HPDE6-E6E7 (cell line): ENCODE data around the gene ABR.
"Not testable (repeated sequence)": the region's sequence is repeated elsewhere in the genome, so short reads cannot be mapped to it uniquely, and the experiment has no call there.

ENCODE experiments used
- DNase-seq: peaks from one replicate; pipeline ENCODE4 v3.0.0; 2011; ENCODE audit warnings: missing footprints; ENCODE audit errors: extremely low spot score

ABR gene

GRCh38 chr17:1095090-1095852 is 84.5 kb downstream of the ABR start:
- no peak for DNase-seq

DNA sequence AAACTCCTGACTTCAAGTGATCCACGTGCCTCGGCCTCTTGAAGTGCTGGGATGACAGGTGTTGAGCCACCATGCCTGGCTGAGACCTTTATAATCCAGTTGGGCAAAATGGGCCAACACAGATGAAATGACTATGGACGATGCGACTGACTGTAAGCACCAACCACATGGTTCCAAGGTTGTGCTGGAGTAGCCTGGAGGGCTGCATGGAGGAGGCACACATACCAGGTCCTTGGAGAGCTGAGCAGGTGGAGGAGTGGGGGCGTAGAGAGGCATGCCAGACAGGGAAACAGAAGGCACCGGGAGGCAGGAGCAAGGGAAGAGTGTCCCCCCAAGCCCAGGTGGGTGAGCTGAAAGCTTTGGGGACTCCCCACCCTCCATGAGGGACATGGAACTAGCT is 85.2 kb downstream of the ABR start:
- DNase-seq: no peak

DNA sequence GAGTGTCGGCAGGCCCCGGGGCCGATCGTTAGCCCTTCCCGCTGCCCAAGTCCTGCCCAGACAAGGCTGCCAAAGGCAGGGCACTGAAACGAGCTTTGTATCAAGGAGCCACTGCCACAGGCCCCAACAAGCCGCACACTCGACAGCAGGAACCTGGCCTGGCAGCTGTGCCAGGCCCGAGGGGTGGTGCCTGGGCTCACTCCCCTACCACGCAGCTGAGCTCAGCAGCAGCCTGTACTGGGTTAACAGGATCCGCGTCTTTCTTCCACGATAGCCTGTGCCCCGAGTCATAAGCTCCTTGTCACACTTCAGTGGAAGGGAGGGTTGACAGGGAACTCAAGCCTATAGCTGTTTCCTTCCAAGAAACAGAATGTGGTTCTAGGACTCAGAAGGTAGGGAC is 87.9 kb downstream of the ABR start:
- DNase-seq: peak; percentile 42

DNA sequence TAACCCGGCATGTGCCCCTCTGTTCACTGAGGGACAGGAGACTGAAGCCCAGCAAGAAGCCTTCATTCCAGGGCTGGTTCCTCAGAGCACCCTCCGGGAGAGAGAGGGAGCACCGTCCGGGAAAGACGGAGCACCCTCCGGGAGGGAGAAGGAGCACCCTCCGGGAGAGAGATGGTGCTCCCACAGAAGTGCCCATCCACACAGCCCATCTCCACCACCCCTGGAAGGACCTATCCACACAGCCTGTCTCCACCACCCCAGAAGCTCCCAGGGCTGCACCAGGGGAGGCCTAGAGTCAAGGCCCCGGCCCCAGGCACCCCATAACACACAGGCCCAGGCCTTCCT is 88.6 kb downstream of the ABR start:
- no peak for DNase-seq

GRCh38 chr17:1090465-1091189 is 89.2 kb downstream of the ABR start:
- no peak for DNase-seq

GRCh38 chr17:1089915-1090314 is 89.9 kb downstream of the ABR start:
- no peak for DNase-seq

DNA sequence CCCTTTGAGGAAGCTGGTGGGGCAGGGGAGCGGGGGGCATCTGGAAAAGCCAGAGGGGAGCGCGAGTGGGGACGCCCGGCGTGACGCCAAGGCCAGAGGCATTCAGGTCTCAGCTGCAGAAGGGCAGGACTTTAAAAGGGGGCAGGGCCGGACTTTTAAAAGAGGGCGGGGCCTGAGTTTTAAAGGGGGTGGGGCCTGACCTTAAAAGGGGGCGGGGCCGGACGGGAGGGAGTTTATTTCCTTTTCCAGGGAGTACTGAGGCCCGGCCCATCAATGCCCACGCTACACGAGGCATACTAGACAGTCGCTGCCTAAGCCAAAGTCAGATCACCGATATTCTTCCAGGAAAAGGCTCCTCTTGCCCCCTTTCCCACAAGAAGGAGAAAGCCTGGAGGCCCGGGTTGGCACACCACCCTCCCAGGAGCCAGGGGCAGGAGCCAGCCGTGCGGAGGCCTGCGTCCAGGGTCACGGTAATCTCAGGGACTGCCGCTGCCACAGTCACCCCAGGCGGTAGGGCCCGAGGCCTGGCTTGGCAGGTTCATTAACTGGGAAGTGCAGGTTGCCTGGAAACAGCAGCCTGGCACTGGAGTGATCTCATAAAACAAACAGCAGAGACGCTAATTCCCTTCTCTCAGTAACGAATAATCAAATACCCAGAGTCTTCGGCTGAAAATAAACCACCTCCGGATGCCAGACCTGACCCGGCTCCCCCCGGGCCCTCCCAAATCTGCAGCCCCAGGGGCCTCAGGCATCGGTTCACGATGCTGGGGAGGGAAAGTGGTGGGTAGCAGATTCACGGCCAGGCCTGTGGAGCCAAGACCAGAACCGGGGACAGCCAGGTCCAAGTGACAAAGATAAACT is 92.2 kb downstream of the ABR start:
- DNase-seq: peak; percentile 62

DNA sequence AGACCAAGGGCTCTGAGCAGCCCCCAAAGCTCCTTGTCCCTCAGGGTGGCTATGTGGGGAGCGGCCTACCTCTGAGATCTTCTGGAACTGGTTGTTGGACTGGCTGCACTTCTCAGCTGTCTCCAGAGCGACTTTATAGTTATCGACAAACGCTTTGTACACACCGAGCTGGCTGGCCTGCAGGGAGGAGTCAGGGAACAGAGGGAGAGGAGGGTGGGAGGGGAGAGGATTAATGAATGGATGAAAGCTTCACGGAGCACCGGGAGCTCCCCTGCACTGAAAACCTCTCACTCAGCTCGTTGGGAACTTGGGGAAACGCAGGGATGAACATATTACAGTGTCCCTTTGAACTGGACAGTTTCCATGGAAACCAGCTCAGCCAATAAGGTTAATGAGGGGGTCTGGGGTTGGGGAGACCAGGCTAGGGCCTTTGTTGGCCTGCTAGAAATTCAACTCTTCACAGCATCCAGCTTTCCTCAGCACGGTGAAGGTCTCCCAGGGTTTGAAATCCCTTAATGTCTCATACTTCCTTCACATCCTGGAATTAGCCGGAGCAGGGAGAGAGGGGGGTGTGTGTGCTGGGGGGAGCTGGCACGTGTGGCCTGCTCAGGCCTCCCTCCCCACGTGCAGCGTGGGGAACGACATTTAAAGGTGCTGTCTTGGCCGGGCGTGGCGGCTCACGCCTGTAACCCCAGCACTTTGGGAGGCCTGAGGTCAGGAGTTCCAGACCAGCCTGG is 96.2 kb downstream of the ABR start:
- DNase-seq: no peak

GRCh38 chr17:1082579-1082978 is 97.2 kb downstream of the ABR start:
- DNase-seq: no peak

DNA sequence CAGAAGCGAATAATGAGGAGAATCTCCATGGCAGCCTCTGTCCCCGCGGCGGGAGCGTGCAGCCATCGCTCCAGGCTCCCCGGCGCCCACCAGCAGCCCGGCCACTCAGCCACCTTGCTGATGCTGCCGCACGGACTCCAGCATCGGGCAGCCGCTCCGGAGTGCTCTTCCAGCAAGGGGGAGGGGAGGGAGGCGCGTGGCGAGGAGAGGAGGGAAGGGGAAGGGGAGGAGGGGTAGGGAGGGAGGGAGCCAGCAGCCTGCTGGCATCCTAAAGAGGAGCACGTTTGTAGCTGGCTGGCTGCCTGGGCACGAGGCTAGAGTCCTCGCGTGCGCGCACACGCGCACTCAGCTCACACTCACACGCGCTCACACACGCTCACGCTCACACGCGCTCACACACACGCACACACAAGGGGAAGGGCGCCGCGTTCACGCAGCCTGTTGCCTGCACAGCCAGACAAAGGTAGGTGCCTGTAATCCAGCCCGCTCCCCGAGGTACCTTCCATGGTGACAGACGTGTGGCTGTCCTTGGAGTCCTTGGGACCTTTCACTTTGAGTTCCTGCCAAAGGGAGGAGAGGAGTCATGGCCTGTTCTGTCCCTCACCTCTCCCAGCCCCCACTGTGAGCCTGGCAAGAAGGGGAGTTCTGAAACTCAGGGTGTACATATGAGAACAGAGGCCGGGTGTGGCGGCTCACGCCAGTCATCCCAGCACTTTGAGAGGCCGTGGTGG is 100.8 kb downstream of the ABR start:
- DNase-seq: no peak

DNA sequence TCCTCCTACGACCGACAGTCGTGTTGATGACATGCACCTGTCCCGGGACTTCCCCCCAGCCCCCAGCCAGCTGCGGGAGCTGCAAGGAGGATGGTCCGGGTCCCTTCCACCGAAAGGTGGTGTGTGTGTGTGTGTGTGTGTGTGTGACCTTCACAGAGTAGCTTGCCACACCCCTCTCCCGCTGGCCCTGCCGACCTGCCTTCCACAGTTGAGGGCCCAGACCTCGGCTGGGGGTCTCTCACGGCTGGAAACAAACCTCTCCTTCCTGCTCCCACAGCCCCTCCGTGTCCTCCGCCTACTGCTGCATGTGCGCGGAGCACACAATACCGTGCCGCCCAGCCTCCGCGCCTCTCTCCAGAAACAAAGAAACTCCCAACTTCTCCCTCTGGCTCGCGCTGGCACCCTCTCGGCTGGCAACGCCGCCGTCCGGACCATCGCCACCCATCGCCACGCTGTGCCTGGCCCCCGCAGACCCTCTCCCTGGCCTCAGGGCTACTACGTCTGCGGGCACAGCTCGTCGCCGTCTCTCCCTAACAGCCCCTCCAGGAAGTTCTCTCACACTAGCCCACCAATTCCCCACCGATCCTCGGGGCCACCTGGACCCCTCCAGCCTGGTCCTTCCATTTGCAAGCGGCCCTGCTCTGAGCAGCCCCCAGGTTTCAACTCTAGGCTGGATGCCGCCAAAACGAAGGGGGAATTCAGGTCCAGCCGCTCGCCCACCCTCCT is 101.6 kb downstream of the ABR start:
- DNase-seq: no peak

DNA sequence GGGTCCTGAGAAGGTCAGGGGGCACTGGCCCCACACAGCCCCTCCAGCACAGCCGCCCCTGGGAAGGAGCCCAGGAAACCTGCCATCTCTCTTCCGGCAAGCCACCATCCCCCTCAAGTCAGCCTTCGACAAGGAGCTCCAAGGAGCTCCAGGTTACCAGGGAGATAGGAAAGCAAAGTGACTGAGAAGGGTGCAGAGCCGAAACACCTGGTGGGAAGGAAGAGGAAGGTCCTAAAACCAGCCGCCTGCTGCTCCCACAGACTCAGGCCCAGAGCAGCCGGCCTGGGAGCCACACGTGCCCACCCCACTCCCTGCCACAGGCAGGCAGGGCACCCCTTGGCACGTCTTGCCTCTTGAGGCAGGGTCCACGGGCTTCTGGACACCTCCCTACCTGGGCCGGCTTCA is 102.2 kb downstream of the ABR start:
- no peak for DNase-seq

- no peak for DNase-seq
Observed at GRCh38 chr17:1076982-1077302, 102.8 kb downstream of the ABR start.

- no peak for DNase-seq
Observed at GRCh38 chr17:1076299-1076981, 103.3 kb downstream of the ABR start.

GRCh38 chr17:1074886-1075605 is 104.7 kb downstream of the ABR start:
- DNase-seq: no peak

- DNase-seq: not testable (repeated sequence)
Observed at GRCh38 chr17:1073963-1074625, 105.7 kb downstream of the ABR start.

DNA sequence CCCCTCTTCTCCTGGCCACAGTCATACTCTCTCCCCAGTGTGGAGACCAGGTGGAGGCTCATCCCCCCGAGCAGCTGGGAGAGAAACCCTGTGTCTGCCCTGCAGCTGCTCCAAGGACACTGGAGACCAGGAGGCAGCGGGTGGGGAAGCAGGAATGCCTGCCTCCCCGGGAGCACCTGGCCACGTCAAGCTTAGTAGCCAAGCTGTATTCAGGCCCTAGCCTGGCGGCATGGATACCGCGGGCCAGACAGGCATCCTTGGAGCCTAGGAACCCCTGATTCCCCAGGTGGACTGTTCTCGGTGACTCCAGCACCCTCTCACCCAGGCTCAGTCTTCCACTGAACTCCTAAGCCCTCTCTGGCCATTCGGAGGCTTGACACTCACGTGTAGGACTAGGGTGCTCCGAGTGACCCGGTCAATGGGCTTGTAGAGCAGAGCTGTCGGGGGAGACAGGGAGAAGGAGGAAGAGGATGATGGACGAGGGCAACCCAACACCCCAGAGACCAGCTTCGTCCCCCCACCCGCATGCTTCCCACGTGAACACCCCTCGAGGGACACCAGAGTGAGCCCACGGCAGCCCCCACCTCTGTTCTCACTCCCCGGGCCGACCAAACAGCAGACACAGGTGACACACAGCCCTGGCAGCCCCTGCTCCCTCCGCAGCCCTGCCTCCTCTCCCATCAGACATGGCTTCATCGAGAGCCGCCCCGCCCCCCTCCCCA is 106.4 kb downstream of the ABR start:
- no peak for DNase-seq

- DNase-seq: no peak
Observed at GRCh38 chr17:1072551-1072961, 107.2 kb downstream of the ABR start.
